IMR-90 (cell line): ENCODE results near the gene HYDIN. TPM values are rescaled to one million over a fixed set of nuclear protein-coding genes. Genes with fewer than 3 reads are reported as not detected.

ENCODE experiments used
- ATAC-seq: fragments of 200-7000 bp; cut with Tn5 transposase; 2 replicates; pipeline ENCODE4 v1.9.1; 2020; ENCODE audit warnings: low read depth, mild to moderate bottlenecking, moderate library complexity
- BruUV-seq: library from RNA; stranded (reverse); fragments of 400-500 nt; replicated peaks from 2 replicates; lab custom pipeline; 2021; lab: Mats Ljungman, UMichigan
- CTCF ChIA-PET: fragments of 300-600 bp; formaldehyde crosslinking; extraction: SDS; loops from one replicate; lab custom pipeline; 2021; ENCODE audit warnings: antibody characterized with exemption; lab: Yijun Ruan, JAX
- POLR2A ChIA-PET: fragments of 300-600 bp; sonication (Branson Sonifier 250); formaldehyde crosslinking; loops from one replicate; lab custom pipeline; 2022; ENCODE audit warnings: antibody characterized with exemption; ENCODE audit not compliant: unreplicated experiment; lab: Charles Lee
- DNase-seq: peaks from one replicate; pipeline ENCODE4 v3.0.0; 2013
- H2AFZ ChIP-seq: replicated peaks from 2 replicates; pipeline ENCODE3; 2013; ENCODE audit warnings: low read length, mild to moderate bottlenecking; ENCODE audit not compliant: poor library complexity
- H2AK5ac ChIP-seq: 2 replicates; pipeline ENCODE4 v1.6.1; 2013; ENCODE audit warnings: low read depth, low read length, inconsistent platforms
- H2AK9ac ChIP-seq: replicated peaks from 2 replicates; pipeline ENCODE3; 2013; ENCODE audit warnings: mild to moderate bottlenecking, low read depth, low read length, moderate library complexity; ENCODE audit not compliant: poor library complexity
- H2BK120ac ChIP-seq: 2 replicates; pipeline ENCODE4 v1.6.1; 2013; ENCODE audit warnings: low read depth, low read length, inconsistent platforms
- H2BK15ac ChIP-seq: 3 replicates; pipeline ENCODE4 v1.6.1; 2013; ENCODE audit warnings: low read depth, low read length, inconsistent platforms
- H2BK20ac ChIP-seq: 2 replicates; pipeline ENCODE4 v1.6.1; 2013; ENCODE audit warnings: low read depth, mild to moderate bottlenecking, inconsistent platforms, low read length, moderate library complexity
- H2BK5ac ChIP-seq: 2 replicates; pipeline ENCODE4 v1.6.1; 2013; ENCODE audit warnings: mild to moderate bottlenecking, low read depth, low read length, inconsistent platforms; ENCODE audit not compliant: poor library complexity, severe bottlenecking
- H3K14ac ChIP-seq: replicated peaks from 2 replicates; pipeline ENCODE4 v1.6.1; 2013; ENCODE audit warnings: low read depth, low read length, inconsistent platforms
- H3K18ac ChIP-seq: 2 replicates; pipeline ENCODE4 v1.6.1; 2013; ENCODE audit warnings: low read depth, low read length, control low read depth
- H3K23ac ChIP-seq: 2 replicates; pipeline ENCODE4 v1.6.1; 2013; ENCODE audit warnings: low read depth, low read length, inconsistent platforms
- H3K27ac ChIP-seq: 2 replicates; pipeline ENCODE4 v1.5.1; 2013; ENCODE audit warnings: mild to moderate bottlenecking, control low read depth, low read length; ENCODE audit not compliant: insufficient read depth
- H3K27me3 ChIP-seq: 2 replicates; pipeline ENCODE4 v1.6.1; 2013; ENCODE audit warnings: low read length; ENCODE audit not compliant: control insufficient read depth, insufficient read depth
- H3K36me3 ChIP-seq: 2 replicates; pipeline ENCODE4 v1.6.1; 2013; ENCODE audit warnings: low read length, mixed read lengths; ENCODE audit not compliant: control insufficient read depth, insufficient read depth
- H3K4ac ChIP-seq: 2 replicates; pipeline ENCODE4 v1.6.1; 2013; ENCODE audit warnings: low read depth, low read length, inconsistent platforms
- H3K4me1 ChIP-seq: 2 replicates; pipeline ENCODE4 v1.6.1; 2013; ENCODE audit warnings: low read length, mixed read lengths; ENCODE audit not compliant: control insufficient read depth, insufficient read depth
- H3K4me2 ChIP-seq: 2 replicates; pipeline ENCODE4 v1.6.1; 2013; ENCODE audit warnings: low read depth, mild to moderate bottlenecking, control low read depth, low read length, moderate library complexity
- H3K4me3 ChIP-seq: 2 replicates; pipeline ENCODE4 v1.5.1; 2013; ENCODE audit warnings: low read depth, mild to moderate bottlenecking, control low read depth, low read length, moderate library complexity; ENCODE audit not compliant: insufficient read depth
- H3K56ac ChIP-seq: 2 replicates; pipeline ENCODE4 v1.6.1; 2013; ENCODE audit warnings: low read length, inconsistent platforms; ENCODE audit not compliant: insufficient read depth; ENCODE audit errors: extremely low read depth
- H3K79me1 ChIP-seq, 2 experiments: 2 replicates each; pipeline ENCODE4 v1.6.1; 2013; ENCODE audit warnings: low read length in 2 of 2, inconsistent platforms in 1 of 2, low read depth in 1 of 2
- H3K9ac ChIP-seq: 2 replicates; pipeline ENCODE4 v1.6.1; 2013; ENCODE audit warnings: low read depth, low read length, control low read depth
- H3K9me1 ChIP-seq: 2 replicates; pipeline ENCODE4 v1.6.1; 2013; ENCODE audit warnings: low read length, inconsistent platforms; ENCODE audit not compliant: insufficient read depth
- H3K9me3 ChIP-seq: 2 replicates; pipeline ENCODE4 v1.6.1; 2013; ENCODE audit warnings: low read length; ENCODE audit not compliant: control insufficient read depth, insufficient read depth
- H4K20me1 ChIP-seq: 2 replicates; pipeline ENCODE4 v1.6.1; 2013; ENCODE audit warnings: low read length, inconsistent platforms; ENCODE audit not compliant: insufficient read depth
- H4K5ac ChIP-seq: 2 replicates; pipeline ENCODE4 v1.6.1; 2013; ENCODE audit warnings: mild to moderate bottlenecking, low read depth, low read length, control low read depth
- H4K8ac ChIP-seq, 2 experiments: 2 replicates each; pipeline ENCODE4 v1.6.1; 2013; ENCODE audit warnings: low read depth in 2 of 2, low read length in 2 of 2, control low read depth in 1 of 2, inconsistent platforms in 1 of 2
- H4K91ac ChIP-seq: 2 replicates; pipeline ENCODE4 v1.6.1; 2013; ENCODE audit warnings: low read depth, low read length, inconsistent platforms; ENCODE audit not compliant: insufficient read depth
- BHLHE40 ChIP-seq: fragments of 150-350 bp; IDR thresholded peaks from 2 replicates; pipeline ENCODE4 v1.6.1; 2016; ENCODE audit warnings: mild to moderate bottlenecking, low read depth, low read length
- CHD1 ChIP-seq: IDR thresholded peaks from 2 replicates; pipeline ENCODE4 v1.6.1; 2012; ENCODE audit warnings: low read depth, low read length, improper control_type of control experiment
- FOS ChIP-seq: fragments of 150-350 bp; IDR thresholded peaks from 2 replicates; pipeline ENCODE4 v1.6.1; 2016; ENCODE audit warnings: low read depth, low read length
- MXI1 ChIP-seq: IDR thresholded peaks from 2 replicates; pipeline ENCODE4 v1.6.1; 2012; ENCODE audit warnings: low read depth, mild to moderate bottlenecking, low read length, moderate library complexity, borderline replicate concordance
- NFE2L2 ChIP-seq: fragments of 150-350 bp; IDR thresholded peaks from 2 replicates; pipeline ENCODE4 v1.6.1; 2016; ENCODE audit warnings: low read depth, mild to moderate bottlenecking, low read length
- POLR2A ChIP-seq: IDR thresholded peaks from 2 replicates; pipeline ENCODE4 v1.6.1; 2012; ENCODE audit warnings: mild to moderate bottlenecking, low read depth, low read length
- SMC3 ChIP-seq: fragments of 150-350 bp; IDR thresholded peaks from 2 replicates; pipeline ENCODE4 v1.6.1; 2016; ENCODE audit warnings: low read depth, mild to moderate bottlenecking, antibody characterized with exemption, low read length, moderate library complexity
- WGBS, 2 experiments: methylation state at CpG; one replicate each; pipeline versions ENCODE4 v1.1.5 to v1.1.7; 2013; ENCODE audit warnings: missing lambda C conversion rate in 2 of 2; ENCODE audit not compliant: insufficient read length in 1 of 2; ENCODE audit errors: extremely low coverage in 2 of 2; 5-methylcytosine and 5-hydroxymethylcytosine counted together
- dilution Hi-C: fragments of 300-500 bp; cut with HindIII; formaldehyde crosslinking; loops from one replicate; pipeline ENCODE4 v1.14.3; 2018; ENCODE audit warnings: low sequenced_read_pairs; ENCODE audit not compliant: unreplicated experiment
- in situ Hi-C: fragments of 300-500 bp; cut with MboI; formaldehyde crosslinking; loops from 3 replicates; pipeline ENCODE4 v1.14.3; 2019; ENCODE audit warnings: low sequenced_read_pairs, inconsistent platforms, mixed read lengths
- intact Hi-C: fragments of 100-400 bp; cut with micrococcal nuclease; formaldehyde crosslinking; loops from 2 replicates; pipeline ENCODE4 v1.10.0; 2022
- polyA plus RNA-seq, 3 experiments: library from polyadenylated mRNA; depleted of rRNA; stranded (reverse); fragments of >200 nt; gene quantifications; 2 replicates each; pipeline ENCODE4 v1.2.3, GENCODE V29; 2012; ENCODE audit warnings: low replicate concordance in 1 of 3
- total RNA-seq: library from RNA; depleted of rRNA; stranded (reverse); fragments of >200 nt; gene quantifications from 2 replicates; pipeline ENCODE4 v1.2.3, GENCODE V29; 2012
- TF ChIP-seq, protein P1 (sequence below): fragments of 150-350 bp; IDR thresholded peaks from 2 replicates; pipeline ENCODE4 v1.6.1; 2017; ENCODE audit warnings: mild to moderate bottlenecking, antibody characterized with exemption, low read length, low read depth
- TF ChIP-seq, protein P2 (sequence below): conservative IDR thresholded peaks from 2 replicates; pipeline ENCODE4 v1.5.1; 2012; ENCODE audit warnings: mild to moderate bottlenecking, low read depth, low read length, improper control_type of control experiment
- TF ChIP-seq, protein P3 (sequence below): fragments of 150-350 bp; IDR thresholded peaks from 2 replicates; pipeline ENCODE4 v1.6.1; 2016; ENCODE audit warnings: low read depth, mild to moderate bottlenecking, low read length, moderate library complexity, borderline replicate concordance

HYDIN gene
- total and polyA plus RNA-seq, 2 of the 4 experiments (the other 2 are of a cell fraction) = 0.18 to 0.27 TPM

DNA sequence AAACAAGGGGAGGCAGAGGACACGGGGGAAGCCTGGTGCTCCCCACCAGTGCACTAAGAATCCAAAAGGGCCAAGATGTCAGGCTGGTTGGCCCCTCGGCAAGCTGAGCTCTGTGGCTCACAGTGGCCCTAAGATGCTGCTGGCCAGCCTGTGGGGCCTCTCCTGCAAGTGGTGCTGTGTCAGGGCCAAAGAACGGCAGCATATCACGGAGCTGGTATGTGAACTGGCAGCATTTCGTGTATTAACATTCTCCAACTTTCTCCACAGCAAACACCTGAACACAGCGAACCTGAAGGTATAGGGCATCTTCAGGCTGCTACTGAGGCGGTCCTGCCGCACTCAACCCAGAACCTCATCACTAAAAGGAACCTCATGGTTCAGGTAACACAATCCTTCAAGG is 464.3 kb downstream of the HYDIN start:
- ChIA-PET POLR2A (no interaction called here), CTCF (no interaction called here)
- Histone ChIP-seq H3K14ac (no peak overlapping the region), H3K79me1 (peaks cover 0 to 24% of the 10 kb centered on the region in 2 experiments; a peak in 1 of 4 replicates), H3K23ac (no peak overlapping the region), H4K20me1 (no peaks in the 10 kb centered on the region; the same call in 1 of the 2 replicates), H2BK20ac (no peak overlapping the region), H3K4ac (no peak overlapping the region), H2BK15ac (no peak overlapping the region), H3K9me1 (peaks cover 14% of the 10 kb centered on the region), H2BK5ac (no peak overlapping the region), H3K27ac (no peak overlapping the region), H2AK5ac (peak overlapping the region; percentile 27; the same call in 1 of the 2 replicates), H3K56ac (no peak overlapping the region), H3K9me3 (no peaks in the 10 kb centered on the region), H2AK9ac (no peak overlapping the region), H3K4me2 (no peak overlapping the region), H4K5ac (no peak overlapping the region), H3K18ac (no peak overlapping the region), H4K8ac (no peak overlapping the region), H3K4me1 (peaks cover 14% of the 10 kb centered on the region), H3K4me3 (no peak overlapping the region), H3K27me3 (no peaks in the 10 kb centered on the region), H3K9ac (no peak overlapping the region), H2AFZ (no peak overlapping the region), H3K36me3 (peaks cover 30% of the 10 kb centered on the region), H4K91ac (no peak overlapping the region), H2BK120ac (no peak overlapping the region)
- intact Hi-C loops (no loop called here), in situ Hi-C loops (loop anchor here (5.0 kb wide), 1 partner anchor 84 kb away; no protein-coding TSS in a partner anchor), dilution Hi-C loops (loop anchor here (10.0 kb wide), 1 partner anchor 91 kb away; no protein-coding TSS in a partner anchor)
- DNase-seq (no peak), ATAC-seq (no peak)
- TF ChIP-seq SMC3 = no peak
- TF ChIP-seq, protein P1, sequence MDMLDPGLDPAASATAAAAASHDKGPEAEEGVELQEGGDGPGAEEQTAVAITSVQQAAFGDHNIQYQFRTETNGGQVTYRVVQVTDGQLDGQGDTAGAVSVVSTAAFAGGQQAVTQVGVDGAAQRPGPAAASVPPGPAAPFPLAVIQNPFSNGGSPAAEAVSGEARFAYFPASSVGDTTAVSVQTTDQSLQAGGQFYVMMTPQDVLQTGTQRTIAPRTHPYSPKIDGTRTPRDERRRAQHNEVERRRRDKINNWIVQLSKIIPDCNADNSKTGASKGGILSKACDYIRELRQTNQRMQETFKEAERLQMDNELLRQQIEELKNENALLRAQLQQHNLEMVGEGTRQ = no peak
- TF ChIP-seq, protein P2, sequence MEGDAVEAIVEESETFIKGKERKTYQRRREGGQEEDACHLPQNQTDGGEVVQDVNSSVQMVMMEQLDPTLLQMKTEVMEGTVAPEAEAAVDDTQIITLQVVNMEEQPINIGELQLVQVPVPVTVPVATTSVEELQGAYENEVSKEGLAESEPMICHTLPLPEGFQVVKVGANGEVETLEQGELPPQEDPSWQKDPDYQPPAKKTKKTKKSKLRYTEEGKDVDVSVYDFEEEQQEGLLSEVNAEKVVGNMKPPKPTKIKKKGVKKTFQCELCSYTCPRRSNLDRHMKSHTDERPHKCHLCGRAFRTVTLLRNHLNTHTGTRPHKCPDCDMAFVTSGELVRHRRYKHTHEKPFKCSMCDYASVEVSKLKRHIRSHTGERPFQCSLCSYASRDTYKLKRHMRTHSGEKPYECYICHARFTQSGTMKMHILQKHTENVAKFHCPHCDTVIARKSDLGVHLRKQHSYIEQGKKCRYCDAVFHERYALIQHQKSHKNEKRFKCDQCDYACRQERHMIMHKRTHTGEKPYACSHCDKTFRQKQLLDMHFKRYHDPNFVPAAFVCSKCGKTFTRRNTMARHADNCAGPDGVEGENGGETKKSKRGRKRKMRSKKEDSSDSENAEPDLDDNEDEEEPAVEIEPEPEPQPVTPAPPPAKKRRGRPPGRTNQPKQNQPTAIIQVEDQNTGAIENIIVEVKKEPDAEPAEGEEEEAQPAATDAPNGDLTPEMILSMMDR = no peak
- no peak for TF ChIP-seq MXI1
- TF ChIP-seq CHD1 = no peak
- TF ChIP-seq, protein P3, sequence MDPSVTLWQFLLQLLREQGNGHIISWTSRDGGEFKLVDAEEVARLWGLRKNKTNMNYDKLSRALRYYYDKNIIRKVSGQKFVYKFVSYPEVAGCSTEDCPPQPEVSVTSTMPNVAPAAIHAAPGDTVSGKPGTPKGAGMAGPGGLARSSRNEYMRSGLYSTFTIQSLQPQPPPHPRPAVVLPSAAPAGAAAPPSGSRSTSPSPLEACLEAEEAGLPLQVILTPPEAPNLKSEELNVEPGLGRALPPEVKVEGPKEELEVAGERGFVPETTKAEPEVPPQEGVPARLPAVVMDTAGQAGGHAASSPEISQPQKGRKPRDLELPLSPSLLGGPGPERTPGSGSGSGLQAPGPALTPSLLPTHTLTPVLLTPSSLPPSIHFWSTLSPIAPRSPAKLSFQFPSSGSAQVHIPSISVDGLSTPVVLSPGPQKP = no peak
- TF ChIP-seq POLR2A = no peak
- no peak for TF ChIP-seq NFE2L2
- no peak for TF ChIP-seq BHLHE40
- TF ChIP-seq FOS = no peak
- BruUV-seq = no TSS peak
- WGBS, 2 experiments = 93% methylated on average over 5 of the region's 8 CpGs; no CpG with 5 or more reads in 1 of the 2 experiments
